Stimulated activated CD4-positive, alpha-beta T cell treated with anti-CD3 and anti-CD28 coated beads, Interleukin-12 subunit alpha, Interleukin-12 subunit beta, amount 100 ng/mL, for 24 hours (primary cell): ENCODE measurements around the gene TUBA4A.
A peak's percentile ranks its signal among the peaks of the same experiment; 100 is the strongest.
"Not testable (repeated sequence)": the region's sequence is repeated elsewhere in the genome, so short reads cannot be mapped to it uniquely, and the experiment has no call there.

Experiments
- DNase-seq, 2 experiments: peaks; one replicate each; pipeline ENCODE4 v3.0.0-alpha.2; 2020; ENCODE audit warnings: low read depth in 2 of 2

TUBA4A gene

DNA sequence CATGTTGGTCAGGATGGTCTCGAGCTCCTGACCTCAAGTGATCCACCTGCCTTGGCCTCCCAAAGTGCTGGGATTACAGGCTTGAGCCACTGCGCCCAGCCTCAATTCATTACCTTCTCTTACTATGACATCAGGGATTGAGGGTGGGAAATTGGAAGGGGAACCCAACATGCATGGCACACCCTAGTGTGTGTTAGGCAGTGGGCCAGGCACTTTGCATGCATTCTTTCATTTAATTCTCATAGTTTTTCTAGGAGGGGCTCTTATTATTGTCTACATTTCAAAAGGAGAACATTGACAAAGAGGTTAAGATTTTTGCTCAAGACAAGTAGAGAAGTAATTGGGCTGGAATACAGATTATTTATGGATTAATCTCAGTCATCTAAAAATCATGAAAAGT, 14.6 kb upstream of the TUBA4A start:
- DNase-seq: no peak

DNA sequence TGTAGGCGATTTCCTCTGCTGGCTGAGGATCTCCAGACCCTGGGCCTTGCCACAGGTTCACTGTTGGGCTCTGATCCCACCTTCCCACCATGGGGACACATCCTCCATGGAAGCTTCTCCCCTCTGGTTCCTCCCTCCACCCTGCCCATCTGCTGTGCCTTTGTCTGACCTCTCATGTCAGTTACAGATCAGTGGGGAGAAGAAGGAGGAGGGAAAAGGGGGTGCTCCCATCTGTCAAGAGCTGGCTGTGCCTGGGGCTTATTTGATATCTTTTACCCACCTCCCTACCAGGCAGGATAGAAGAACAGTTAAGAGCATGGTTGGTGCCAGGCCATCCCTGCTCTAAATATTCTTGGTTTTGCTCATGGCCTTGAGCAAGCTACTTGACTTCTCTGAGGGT, 13.2 kb upstream of the TUBA4A start:
- no peak for DNase-seq

DNA sequence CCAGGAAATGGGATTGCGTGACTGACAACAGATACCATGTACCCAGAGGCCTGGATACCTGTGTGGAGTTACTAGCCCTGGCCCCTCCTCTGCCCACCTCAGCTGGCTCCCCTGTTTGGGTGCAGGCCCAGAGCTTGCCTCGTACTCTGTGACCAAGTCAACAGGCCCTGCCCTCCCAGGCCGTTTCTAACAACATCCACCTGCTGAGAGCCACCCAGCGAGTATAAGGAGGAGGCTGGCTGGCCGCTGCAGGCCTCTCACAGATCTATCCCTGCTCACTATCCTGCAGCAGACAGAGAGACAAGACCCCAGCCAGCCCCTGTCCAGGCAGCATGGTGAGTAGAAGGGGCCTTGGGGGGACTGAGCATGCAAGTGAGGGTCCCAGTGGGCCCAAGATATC, 12.5 kb upstream of the TUBA4A start:
- DNase-seq: no peak

DNA sequence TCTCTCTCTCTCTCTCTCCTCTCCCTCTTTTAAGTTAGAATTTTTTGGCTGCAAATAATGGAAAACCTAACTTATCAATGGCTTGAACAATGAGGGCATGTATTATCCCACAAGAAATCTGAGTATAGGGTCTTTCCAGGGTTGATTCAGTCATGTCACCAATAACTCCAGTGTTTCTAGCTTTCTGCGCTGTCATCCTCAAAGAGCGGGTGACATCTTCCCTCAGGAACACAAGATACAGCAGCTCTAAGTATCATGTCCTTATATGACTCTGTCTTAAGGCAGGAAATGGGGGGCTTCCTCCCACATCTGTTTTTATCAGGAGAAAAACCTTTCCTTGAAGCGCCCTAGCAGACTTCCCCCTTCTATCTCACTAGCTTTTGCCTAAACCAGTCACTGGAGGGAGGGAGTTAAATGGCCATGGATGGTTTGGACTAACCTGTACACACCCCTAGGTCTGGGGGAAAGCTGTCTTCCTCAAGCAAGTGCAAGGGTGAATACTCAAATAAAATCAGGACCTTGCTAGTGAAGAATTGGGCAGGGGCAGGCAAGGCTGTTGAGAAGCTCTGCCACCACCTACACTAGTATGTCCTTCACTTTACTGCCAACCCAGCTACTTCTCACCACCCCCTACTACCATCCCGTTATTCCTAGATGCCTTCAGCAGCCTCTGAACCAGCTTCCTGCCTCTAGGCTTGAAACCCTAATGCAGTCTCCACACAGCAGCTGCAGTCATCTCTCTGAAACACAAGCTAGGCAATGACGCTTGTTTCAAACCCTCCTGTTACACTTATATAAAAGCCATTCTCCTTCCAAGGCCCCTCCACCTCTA, 7.5 kb upstream of the TUBA4A start:
- no peak for DNase-seq

DNA sequence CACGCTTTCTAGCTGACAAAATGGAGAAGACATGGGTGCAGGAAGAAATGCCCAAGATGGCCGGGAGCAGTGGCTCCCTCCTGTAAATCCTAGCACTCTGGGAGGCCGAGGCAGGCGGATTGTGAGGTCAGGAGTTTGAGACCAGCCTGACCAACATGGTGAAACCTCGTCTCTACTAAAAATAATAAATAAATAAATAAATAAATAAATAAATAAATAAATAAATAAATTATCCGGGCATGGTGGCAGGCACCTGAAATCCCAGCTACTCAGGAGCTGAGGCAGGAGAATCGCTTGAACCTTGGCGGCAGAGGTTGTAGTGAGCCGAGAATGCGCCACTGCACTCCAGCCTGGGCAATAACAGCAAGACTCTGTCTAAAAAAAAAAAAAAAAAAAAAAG, 5.2 kb upstream of the TUBA4A start:
- not testable (repeated sequence) for DNase-seq

DNA sequence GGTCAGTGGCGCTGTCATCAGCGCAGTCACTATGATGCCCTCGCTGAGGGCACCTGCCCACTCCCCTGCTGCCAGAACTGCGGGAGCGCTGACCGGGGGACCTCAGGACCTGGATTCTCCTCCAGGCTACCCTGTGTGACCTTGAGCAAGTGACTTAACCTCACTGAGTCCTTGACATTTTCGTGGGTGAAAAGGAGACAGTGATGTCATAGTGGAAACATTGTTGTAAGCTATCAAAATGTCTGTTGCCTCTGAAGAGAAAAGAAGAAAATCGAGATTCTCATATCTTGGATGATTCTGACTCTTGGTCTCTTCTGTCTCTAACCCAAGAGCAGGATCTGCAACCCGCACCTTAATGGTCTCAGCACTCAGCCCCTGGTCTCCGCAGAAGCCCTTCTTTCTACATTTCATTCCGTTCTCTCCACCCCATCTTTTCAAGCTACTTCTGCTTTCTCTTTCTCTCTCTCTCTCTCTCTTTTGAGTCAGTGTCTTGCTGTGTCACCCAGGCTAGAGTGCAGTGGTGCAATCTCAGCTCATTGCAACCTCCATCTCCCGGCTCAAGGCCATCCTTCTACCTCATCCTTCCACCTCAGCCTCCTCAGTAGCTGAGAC, 978 bp upstream of the TUBA4A start:
- no peak for DNase-seq

DNA sequence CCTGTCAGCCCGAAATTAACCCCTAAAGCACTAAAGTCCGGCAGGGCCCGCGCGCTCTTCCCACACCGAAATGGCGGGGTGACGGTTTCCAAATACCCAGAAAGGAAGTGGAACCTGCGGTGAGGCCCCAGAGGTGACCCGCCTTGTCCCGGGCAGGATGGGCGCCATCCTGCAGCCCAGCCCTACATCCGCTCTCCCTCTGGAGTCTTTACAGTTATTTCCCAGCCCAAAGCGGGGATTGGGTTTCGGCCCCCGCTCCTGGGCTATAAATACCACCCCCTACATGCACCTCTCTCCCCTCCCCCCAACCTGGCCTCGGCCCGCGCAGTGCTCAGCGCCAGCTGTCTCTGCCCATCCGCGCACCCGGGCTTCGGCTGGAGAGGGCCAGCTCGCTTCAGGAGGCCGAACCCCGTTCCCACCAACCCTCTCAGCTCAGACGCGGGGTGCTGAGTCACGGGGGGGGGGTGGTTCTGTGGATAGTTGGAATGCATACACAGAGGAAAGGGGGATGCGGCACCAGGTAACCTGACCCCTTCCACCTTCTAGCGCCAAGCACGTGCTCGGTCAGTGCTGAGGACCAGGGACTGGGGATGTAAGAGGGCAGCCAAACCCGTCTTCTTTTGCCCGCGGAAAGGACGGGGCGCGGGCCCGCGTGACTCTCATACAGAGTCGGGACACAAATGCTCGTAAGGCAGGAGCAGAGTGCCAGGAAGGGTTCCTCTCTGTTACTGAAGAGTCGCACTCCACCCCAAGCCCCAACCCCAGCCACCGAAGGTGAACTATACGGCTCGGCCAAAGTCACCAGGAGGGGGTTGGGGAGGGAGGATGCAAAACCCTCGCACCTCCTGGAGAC, 592 bp downstream of the TUBA4A start, which contains the start of gene TUBA4B:
TSS of gene TUBA4B (plus strand) at position 344 of the 853 bp plus-strand sequence. CDS start at position 509, 165 bp downstream.
- DNase-seq: peak in 1 of 2 experiments; percentile 53

DNA sequence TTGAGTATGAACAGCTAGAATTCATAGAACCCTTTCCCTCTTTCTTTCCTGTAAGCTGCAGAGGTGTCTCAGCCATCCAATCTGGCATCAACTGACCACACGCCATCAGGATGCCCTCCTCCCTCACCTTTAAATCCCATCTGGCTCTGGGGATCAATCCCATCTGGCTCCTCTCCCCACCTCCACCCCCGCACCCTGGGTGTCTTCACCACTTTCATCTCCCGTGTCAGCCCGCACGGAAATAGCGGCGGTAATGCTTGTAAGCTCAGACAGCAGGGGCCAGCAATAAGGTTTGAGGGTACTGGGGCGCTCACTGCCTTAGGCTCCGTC, 1.2 kb downstream of the TUBA4A start:
- DNase-seq: no peak

DNA sequence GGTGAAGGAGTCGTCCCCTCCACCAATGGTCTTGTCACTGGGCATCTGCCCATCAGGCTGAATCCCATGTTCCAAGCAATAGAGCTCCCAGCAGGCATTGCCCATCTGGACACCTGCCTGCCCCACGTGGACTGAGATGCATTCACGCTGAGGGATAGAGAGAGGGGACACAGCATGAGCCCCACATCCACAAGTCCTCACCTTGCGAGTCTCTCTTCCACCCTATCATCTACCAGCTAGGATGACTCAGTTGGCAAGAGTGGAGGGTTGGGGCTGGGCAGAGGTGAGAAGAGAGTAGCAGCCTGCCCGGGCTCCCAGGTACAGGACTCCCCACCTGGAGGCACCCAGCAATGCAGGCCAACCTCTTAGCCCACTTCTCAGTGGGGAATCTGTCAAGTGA, 1.6 kb downstream of the TUBA4A start:
- no peak for DNase-seq

DNA sequence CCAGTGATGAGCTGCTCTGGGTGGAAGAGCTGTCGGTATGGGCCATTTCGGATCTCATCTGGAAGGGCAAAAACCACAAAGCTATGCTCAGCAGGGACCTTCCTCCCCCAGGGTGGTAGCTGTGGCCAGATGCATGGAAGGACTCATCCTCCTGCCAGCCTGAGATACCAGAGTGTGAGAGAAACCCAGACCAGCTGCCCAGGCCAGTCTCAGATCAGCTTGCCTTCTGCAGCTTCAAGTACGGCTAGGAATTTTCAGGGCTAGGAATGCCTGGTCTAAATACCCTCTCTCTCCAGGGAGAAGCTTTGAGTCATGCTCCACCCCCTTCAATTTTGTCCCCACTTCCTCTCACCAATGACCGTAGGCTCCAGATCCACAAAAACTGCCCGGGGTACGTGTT, 2.1 kb downstream of the TUBA4A start:
- DNase-seq: no peak

DNA sequence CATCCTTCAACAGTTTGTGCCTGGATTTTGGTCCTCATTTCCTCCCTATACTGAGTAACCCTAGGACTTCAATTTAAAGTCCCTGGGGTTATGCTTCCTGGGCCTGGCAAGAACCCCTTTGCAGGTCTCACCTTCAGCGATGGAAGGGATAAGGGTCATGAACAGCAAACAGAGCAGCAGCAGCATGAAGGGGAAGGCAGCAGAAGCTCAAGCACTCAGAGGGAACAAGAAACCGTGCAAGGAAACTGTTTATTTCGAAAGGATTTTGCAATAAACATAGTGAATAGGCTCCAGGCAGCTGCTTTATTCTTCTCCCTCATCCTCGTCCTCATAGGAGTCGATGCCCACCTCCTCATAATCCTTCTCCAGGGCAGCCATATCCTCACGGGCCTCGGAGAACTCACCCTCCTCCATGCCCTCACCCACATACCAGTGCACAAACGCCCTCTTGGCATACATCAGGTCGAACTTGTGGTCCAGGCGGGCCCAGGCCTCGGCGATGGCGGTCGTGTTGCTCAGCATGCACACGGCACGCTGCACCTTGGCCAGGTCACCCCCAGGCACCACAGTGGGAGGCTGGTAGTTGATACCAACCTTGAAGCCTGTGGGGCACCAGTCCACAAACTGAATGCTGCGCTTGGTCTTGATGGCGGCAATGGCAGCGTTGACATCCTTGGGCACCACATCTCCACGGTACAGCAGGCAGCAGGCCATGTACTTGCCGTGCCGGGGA, 3.5 kb downstream of the TUBA4A start:
- DNase-seq: no peak

DNA sequence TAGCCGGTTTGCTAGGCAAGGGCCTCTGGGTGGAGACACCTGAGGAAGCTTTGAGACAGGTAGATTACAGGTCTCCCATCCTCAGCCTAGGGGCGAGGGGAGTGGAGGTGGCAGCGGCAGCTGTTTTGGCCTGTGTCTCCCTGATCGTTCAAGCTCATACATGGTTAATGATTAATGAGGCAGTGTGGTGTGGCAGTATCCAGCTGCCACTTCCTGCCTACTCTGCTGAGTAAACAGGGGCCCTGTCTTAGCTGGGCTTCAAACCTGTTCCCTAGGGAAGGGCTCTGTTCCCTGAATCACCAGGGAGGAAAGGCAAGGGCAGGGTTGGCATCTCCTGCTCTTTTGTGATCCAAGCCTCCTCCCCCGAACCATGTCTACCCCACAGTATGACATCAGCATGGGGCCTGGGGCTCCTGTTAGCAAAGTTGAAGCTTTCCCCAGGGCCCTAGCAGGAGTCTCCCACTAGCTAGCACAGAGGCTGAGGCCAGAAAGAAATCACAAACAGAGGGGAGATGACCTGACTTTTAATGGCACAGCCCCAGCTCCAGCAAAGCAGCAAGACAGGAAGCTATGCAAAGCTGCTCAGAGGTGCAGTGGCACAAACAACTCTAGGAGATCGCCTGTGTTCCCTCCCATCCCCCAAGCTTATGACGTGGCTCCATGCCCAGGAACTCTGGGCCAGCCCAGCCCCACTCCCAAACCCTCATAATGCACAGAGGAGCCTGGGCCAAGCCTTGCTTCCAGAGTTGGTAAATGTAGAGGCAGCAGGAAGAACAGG, 4.3 kb downstream of the TUBA4A start:
- peak in 1 of 2 experiments; percentile 35 for DNase-seq

DNA sequence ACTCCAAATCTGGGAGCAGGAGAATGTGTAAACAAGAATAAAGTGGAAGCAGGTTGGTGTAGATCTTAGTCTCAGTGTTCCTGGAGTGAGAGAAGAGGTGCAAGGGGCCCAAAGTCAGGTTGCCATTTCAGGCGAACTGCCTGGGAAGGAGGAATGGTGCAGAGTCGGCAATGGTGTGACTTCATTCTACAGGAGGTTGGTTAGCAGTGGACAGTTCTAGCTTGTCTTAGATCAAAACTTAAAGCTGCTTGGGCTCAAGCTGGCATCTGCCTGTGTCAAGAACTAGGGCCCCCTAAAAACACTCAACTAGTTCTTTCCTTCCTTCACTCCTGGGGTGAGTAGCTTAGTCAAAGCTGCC, 4.9 kb downstream of the TUBA4A start:
- DNase-seq: no peak

DNA sequence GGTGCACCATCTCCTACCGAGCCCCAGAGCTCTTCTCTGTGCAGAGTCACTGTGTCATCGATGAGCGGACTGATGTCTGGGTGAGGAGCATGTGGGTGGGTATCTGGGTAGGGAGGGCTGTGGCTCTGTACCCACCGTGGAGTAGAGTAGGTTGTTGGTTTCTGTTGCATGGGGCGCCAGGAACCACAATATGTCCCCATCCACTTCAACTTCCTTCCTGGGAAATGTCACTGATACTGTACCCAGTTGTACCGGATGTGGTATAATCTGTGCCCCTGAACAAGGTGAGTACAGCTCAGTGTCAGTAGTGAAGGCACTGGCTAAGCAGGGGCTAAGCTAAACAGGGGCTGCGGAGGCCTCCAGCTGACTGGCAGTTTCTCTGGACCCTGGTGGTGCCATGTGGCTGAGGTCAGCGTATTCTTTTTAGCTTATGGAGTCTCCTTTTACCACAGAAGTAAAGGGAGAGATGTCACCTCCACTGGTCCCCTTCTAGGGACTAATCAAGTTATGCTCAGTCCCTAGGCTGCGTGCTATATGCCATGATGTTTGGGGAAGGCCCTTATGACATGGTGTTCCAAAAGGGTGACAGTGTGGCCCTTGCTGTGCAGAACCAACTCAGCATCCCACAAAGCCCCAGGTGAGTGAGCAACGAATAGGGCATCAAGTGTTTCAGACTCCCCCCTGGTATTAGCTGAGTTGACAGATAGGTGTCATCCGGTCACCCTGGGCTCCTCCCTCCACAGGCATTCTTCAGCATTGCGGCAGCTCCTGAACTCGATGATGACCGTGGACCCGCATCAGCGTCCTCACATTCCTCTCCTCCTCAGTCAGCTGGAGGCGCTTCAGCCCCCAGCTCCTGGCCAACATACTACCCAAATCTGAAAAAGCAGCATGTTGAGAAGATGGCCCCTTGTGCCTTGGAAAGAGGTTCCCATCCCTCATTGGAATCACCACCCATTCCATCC, 5.8 kb downstream of the TUBA4A start:
- peak in 1 of 2 experiments; percentile 43 for DNase-seq

DNA sequence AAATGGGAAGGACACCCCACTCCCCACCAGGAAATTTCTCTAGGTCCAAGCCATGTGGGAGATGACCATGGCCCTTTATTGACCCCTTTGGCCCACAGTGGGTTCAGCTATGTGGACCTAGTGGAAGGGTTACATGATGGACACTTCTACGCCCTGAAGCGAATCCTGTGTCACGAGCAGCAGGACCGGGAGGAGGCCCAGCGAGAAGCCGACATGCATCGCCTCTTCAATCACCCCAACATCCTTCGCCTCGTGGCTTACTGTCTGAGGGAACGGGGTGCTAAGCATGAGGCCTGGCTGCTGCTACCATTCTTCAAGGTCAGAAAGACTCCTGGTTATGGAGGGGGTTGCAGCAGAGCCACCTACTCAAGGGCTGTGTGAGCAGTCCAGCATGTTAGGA, 7.2 kb downstream of the TUBA4A start:
- DNase-seq: no peak

DNA sequence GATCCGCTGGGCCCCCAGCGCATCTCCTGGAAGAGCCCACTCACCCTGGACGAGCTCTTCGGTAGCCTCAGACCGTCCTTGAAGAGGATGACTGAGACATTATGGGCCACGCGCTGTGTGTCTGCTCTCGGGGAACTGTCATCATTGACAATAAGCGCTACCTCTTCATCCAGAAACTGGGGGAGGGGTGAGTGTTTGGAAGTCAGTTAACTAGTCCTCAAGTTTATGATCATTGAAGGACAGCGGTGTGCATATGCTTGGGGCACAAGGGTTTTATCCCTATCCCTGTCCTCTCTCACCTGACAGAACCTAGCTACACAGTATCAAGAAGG, 7.9 kb downstream of the TUBA4A start:
- no peak for DNase-seq

DNA sequence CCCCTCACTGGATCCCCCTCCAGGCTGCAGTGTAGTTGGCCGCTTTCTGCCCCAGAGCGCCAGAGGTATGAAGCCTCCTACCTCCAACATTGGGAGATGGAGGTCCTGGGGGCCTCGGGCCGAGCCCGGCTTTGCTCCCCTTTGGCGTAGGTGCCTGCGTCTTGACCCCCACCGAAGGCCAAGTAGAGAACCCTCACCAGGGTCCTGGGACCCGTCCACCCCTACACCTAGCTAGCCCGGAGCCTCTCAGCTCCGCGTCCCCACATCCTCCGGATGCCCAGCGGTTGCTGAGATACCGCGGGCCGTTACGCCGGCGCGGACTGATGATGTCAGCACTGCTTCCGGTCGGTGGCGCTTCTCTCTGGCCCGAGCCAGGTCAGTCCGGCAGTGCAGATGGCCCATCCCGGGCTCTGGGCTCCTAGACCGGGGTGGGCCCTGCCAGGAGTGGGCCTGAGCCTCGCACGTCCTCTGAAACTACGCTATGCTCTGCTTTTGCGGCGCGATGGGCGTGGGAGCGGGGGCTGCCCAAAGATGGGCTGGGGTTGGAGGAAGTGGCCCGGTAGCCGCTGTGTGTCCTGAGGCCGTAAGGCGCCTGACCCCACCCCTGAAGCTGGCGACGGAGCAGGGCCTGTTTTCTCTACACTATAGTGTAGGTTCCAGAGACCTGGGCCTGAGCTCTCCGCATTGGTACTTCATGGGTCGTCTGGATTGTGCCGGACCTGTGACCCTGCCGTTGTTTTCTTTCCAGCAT, 8.4 kb downstream of the TUBA4A start, which contains the start of the genes GLB1L and STK16:
TSS of gene GLB1L (minus strand) at position 297 of the 751 bp plus-strand sequence. CDS start 1,871 bp downstream, outside the sequence.
TSS of gene STK16 (plus strand) at position 332 of the 751 bp plus-strand sequence. CDS start 521 bp downstream, outside the sequence.
- DNase-seq: peak; percentile 84 to 88

DNA sequence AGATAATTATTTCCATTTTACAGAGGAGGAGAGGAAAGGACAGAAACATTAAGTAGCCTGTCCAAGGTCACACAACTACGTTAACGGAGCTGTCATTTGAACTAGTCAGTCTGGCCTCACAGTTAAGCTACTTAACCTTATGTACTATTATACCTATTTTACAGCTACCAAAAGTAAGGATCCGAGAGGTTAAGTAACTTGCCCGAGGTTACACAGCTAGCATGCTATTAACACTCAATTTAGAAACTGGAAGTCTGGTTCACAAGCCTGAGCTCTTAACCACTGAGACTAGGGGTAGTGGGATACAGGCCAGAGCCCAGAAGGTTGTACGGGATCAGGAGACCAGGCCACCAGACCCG, 8.9 kb downstream of the TUBA4A start:
- DNase-seq: no peak

DNA sequence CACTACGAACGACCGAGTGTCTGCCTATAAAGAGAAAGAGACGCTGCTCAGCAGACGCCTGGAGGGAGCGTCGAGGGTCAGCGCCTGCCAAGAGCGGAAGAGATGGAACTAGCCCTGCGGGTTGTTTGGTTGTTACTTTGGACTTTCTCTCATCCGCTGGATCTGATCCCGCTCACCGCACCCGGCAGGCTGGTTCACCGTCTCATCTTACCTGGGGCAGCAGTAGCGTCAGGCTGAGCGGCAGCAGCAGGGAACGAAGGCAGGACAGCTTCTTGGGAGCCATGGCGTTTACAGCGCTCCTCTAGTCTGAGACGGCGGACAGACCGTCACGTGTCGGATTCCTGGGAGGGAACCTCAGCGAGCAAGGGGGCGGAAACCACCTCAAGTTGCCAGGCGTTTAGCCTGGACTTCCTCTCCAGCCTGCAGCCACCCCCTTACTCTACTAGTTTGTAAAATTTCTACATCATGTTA, 10.4 kb downstream of the TUBA4A start:
- no peak for DNase-seq
